Neural cell (in vitro differentiated cells): ENCODE measurements around the gene RASGEF1B.

ENCODE experiments used
- EP300 ChIP-seq: fragments of 450-650 bp; conservative IDR thresholded peaks from 2 replicates; pipeline ENCODE4 v1.6.1; 2014; ENCODE audit warnings: antibody characterized with exemption, mild to moderate bottlenecking, moderate library complexity; ENCODE audit not compliant: poor library complexity, severe bottlenecking
- EZH2 ChIP-seq: fragments of 200-600, 300-800 bp; shearing (Covaris generic), sonication (generic); IDR thresholded peaks from 2 replicates; pipeline ENCODE4 v1.6.1; 2014; ENCODE audit warnings: antibody characterized with exemption, low read length, borderline replicate concordance, mild to moderate bottlenecking; ENCODE audit not compliant: insufficient read depth, poor library complexity, severe bottlenecking
- POLR2AphosphoS5 ChIP-seq: IDR thresholded peaks from 2 replicates; pipeline ENCODE4 v1.6.1; 2012
- RAD21 ChIP-seq: fragments of 450-650 bp; conservative IDR thresholded peaks from 2 replicates; pipeline ENCODE4 v1.6.1; 2014; ENCODE audit warnings: antibody characterized with exemption, mild to moderate bottlenecking, moderate library complexity
- SMC3 ChIP-seq: fragments of 450-650 bp; conservative IDR thresholded peaks from 2 replicates; pipeline ENCODE4 v1.6.1; 2014; ENCODE audit warnings: antibody characterized with exemption, mild to moderate bottlenecking, moderate library complexity; ENCODE audit not compliant: poor library complexity
- TF ChIP-seq, protein P1 (sequence below): IDR thresholded peaks from 2 replicates; pipeline ENCODE4 v1.6.1; 2012; ENCODE audit warnings: borderline replicate concordance
- TF ChIP-seq, protein P2 (sequence below): fragments of 450-650 bp; IDR thresholded peaks from 2 replicates; pipeline ENCODE4 v1.5.1; 2014; ENCODE audit warnings: antibody characterized with exemption, mild to moderate bottlenecking, moderate library complexity; ENCODE audit not compliant: poor library complexity, severe bottlenecking

DNA sequence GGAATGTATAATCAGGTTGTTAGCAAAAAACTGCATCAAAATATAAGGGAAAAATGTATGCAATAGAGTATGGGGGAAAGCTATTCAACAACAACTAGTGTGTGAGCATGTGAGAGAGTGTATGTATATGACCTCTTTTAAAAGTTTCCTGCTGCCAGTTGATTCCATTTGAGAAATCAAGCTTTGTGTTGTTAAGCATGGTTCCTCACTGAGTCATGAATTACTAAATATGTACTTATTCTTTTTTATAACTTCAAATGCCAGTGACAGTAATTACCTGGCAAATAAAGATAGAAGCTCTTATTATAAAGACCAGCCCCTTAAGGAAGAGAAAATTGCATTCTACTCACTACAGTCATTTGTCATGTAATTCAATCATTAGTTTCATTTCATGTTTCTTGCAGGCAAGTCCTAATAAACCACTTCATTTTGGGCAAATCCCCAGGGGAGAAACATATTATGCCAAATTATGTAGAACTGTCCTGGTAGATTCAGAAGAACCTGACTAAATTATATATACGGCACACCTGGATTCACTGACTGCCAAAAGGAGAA lies 19.2 kb downstream of the RASGEF1B start:
- TF ChIP-seq POLR2AphosphoS5 (no peak), EZH2 (no peak), EP300 (no peak), SMC3 (no peak), RAD21 (no peak)
- TF ChIP-seq, protein P1, sequence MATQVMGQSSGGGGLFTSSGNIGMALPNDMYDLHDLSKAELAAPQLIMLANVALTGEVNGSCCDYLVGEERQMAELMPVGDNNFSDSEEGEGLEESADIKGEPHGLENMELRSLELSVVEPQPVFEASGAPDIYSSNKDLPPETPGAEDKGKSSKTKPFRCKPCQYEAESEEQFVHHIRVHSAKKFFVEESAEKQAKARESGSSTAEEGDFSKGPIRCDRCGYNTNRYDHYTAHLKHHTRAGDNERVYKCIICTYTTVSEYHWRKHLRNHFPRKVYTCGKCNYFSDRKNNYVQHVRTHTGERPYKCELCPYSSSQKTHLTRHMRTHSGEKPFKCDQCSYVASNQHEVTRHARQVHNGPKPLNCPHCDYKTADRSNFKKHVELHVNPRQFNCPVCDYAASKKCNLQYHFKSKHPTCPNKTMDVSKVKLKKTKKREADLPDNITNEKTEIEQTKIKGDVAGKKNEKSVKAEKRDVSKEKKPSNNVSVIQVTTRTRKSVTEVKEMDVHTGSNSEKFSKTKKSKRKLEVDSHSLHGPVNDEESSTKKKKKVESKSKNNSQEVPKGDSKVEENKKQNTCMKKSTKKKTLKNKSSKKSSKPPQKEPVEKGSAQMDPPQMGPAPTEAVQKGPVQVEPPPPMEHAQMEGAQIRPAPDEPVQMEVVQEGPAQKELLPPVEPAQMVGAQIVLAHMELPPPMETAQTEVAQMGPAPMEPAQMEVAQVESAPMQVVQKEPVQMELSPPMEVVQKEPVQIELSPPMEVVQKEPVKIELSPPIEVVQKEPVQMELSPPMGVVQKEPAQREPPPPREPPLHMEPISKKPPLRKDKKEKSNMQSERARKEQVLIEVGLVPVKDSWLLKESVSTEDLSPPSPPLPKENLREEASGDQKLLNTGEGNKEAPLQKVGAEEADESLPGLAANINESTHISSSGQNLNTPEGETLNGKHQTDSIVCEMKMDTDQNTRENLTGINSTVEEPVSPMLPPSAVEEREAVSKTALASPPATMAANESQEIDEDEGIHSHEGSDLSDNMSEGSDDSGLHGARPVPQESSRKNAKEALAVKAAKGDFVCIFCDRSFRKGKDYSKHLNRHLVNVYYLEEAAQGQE, result no peak
- TF ChIP-seq, protein P2, sequence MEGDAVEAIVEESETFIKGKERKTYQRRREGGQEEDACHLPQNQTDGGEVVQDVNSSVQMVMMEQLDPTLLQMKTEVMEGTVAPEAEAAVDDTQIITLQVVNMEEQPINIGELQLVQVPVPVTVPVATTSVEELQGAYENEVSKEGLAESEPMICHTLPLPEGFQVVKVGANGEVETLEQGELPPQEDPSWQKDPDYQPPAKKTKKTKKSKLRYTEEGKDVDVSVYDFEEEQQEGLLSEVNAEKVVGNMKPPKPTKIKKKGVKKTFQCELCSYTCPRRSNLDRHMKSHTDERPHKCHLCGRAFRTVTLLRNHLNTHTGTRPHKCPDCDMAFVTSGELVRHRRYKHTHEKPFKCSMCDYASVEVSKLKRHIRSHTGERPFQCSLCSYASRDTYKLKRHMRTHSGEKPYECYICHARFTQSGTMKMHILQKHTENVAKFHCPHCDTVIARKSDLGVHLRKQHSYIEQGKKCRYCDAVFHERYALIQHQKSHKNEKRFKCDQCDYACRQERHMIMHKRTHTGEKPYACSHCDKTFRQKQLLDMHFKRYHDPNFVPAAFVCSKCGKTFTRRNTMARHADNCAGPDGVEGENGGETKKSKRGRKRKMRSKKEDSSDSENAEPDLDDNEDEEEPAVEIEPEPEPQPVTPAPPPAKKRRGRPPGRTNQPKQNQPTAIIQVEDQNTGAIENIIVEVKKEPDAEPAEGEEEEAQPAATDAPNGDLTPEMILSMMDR, result no peak
